A549 (cell line): ENCODE measurements around the gene TMEM179. TPM values are rescaled to one million over a fixed set of nuclear protein-coding genes. Genes with fewer than 3 reads are reported as not detected.
A peak's percentile ranks its signal among the peaks of the same experiment; 100 is the strongest.

Experiments used
- ATAC-seq, 2 experiments: fragments of 200-7000 bp in 1 of 2; fragments of >200 bp in 1 of 2; cut with Nextera tagmentation in 1 of 2; cut with Tn5 transposase in 1 of 2; 3 replicates each; pipeline versions ENCODE4 v1.8.0 to v1.9.1; 2018 to 2020; ENCODE audit warnings: mild to moderate bottlenecking in 1 of 2, moderate library complexity in 1 of 2
- CTCF ChIA-PET: fragments of 300-600 bp; sonication (Branson Sonifier 250); formaldehyde crosslinking; extraction: SDS; loops from one replicate; lab custom pipeline; 2021; ENCODE audit warnings: antibody characterized with exemption, inconsistent platforms; lab: Yijun Ruan, JAX
- POLR2A ChIA-PET: fragments of 350-600 bp; formaldehyde crosslinking; extraction: SDS; loops from one replicate; lab custom pipeline; 2021; ENCODE audit warnings: antibody characterized with exemption, inconsistent platforms; lab: Yijun Ruan, JAX
- DNase-seq, 2 experiments: peaks; one replicate each; pipeline versions ENCODE4 v3.0.0 to v3.0.0-alpha.2; 2011 to 2016; ENCODE audit warnings: low read depth in 1 of 2, low spot score in 1 of 2
- FAIRE-seq: peaks from 2 replicates; lab custom pipeline; 2011; peaks lifted over from hg19 to GRCh38; lab: Jason Lieb, UNC
- H3K27ac ChIP-seq, 2 experiments: fragments of >200 bp; sonication (Bioruptor Twin); formaldehyde crosslinking; 3 replicates each; pipeline ENCODE4 v1.5.1; 2016 to 2017
- H3K4me1 ChIP-seq: fragments of >200 bp; sonication (Bioruptor Twin); formaldehyde crosslinking; 3 replicates; pipeline ENCODE4 v1.6.1; 2016
- H3K4me2 ChIP-seq: fragments of >200 bp; sonication (Bioruptor Twin); formaldehyde crosslinking; 3 replicates; pipeline ENCODE4 v1.6.1; 2016
- H3K4me3 ChIP-seq: fragments of >200 bp; sonication (Bioruptor Twin); formaldehyde crosslinking; 3 replicates; pipeline ENCODE4 v1.5.1; 2016
- H3K9me3 ChIP-seq: fragments of >200 bp; sonication (Bioruptor Twin); formaldehyde crosslinking; 3 replicates; pipeline ENCODE4 v1.6.1; 2016
- EP300 ChIP-seq, 2 experiments: fragments of >200 bp; sonication (Bioruptor Twin); formaldehyde crosslinking; IDR thresholded peaks; 2 replicates in 1 of 2; 3 replicates in 1 of 2; pipeline ENCODE4 v1.6.1; 2016 to 2017
- HDAC2 ChIP-seq: fragments of 200-600 bp; sonication (generic); IDR thresholded peaks from 2 replicates; pipeline ENCODE4 v1.6.1; 2016
- HOXA7 ChIP-seq: fragments of 250-450 bp; sonication (Bioruptor Pico); IDR thresholded peaks from 2 replicates; pipeline ENCODE4 v1.5.0; 2020; ENCODE audit warnings: mild to moderate bottlenecking, moderate library complexity
- JUNB ChIP-seq: fragments of >200 bp; sonication (Bioruptor Twin); formaldehyde crosslinking; IDR thresholded peaks from 2 replicates; pipeline ENCODE4 v1.6.1; 2016
- MAFK ChIP-seq: fragments of 450-650 bp; IDR thresholded peaks from 2 replicates; pipeline ENCODE4 v1.6.1; 2014; ENCODE audit not compliant: partially characterized antibody
- MAZ ChIP-seq: fragments of 150-350 bp; IDR thresholded peaks from 2 replicates; pipeline ENCODE4 v1.6.1; 2014; ENCODE audit warnings: antibody characterized with exemption, low read depth, low read length, borderline replicate concordance
- NFE2L2 ChIP-seq: fragments of 150-350 bp; conservative IDR thresholded peaks from 2 replicates; pipeline ENCODE4 v1.6.1; 2014; ENCODE audit warnings: low read length
- RAD21 ChIP-seq, 2 experiments: fragments of >200 bp in 1 of 2; sonication (Bioruptor Twin) in 1 of 2; formaldehyde crosslinking in 1 of 2; IDR thresholded peaks in 1 of 2; conservative IDR thresholded peaks in 1 of 2; 2 replicates in 1 of 2; 3 replicates in 1 of 2; pipeline ENCODE4 v1.6.1; 2012 to 2018; ENCODE audit warnings: inconsistent platforms in 1 of 2
- RCOR1 ChIP-seq: fragments of 150-350 bp; IDR thresholded peaks from 2 replicates; pipeline ENCODE4 v1.6.1; 2014; ENCODE audit warnings: antibody characterized with exemption, low read length, low read depth
- RNF2 ChIP-seq: fragments of 200-600 bp; sonication (generic); IDR thresholded peaks from 2 replicates; pipeline ENCODE4 v1.6.1; 2016; ENCODE audit warnings: low read depth, mild to moderate bottlenecking, antibody characterized with exemption, moderate library complexity, borderline replicate concordance
- SMC3 ChIP-seq: fragments of >200 bp; sonication (Bioruptor Twin); formaldehyde crosslinking; IDR thresholded peaks from 3 replicates; pipeline ENCODE4 v1.6.1; 2018; ENCODE audit warnings: inconsistent platforms
- SREBF2 ChIP-seq: fragments of 450-650 bp; IDR thresholded peaks from 2 replicates; pipeline ENCODE4 v1.6.1; 2014; ENCODE audit warnings: mild to moderate bottlenecking, moderate library complexity
- WGBS: methylation state at CpG from one replicate; pipeline ENCODE4 v1.1.6; 2017; ENCODE audit errors: missing lambda C conversion rate; 5-methylcytosine and 5-hydroxymethylcytosine counted together
- polyA plus RNA-seq, 4 experiments: library from polyadenylated mRNA; depleted of rRNA in 3 of 4; stranded (reverse); fragments of >200 nt; fragmentation: RNase III in 1 of 4; extraction: RNeasy Plus Mini Kit Qiagen cat#74134 plus additional on column Dnase treatment in 1 of 4; gene quantifications; 2 replicates in 3 of 4; 3 replicates in 1 of 4; pipeline ENCODE4 v1.2.3, GENCODE V29; 2011 to 2017
- TF ChIP-seq, protein P1 (sequence below): fragments of >200 bp; sonication (Bioruptor Twin); formaldehyde crosslinking; IDR thresholded peaks from 3 replicates; pipeline ENCODE4 v1.5.1; 2016
- TF ChIP-seq, protein P2 (sequence below): IDR thresholded peaks from 2 replicates; pipeline ENCODE4 v1.6.1; 2012
- TF ChIP-seq, protein P3 (sequence below): fragments of 200-600 bp; sonication (generic); IDR thresholded peaks from 2 replicates; pipeline ENCODE4 v1.6.1; 2016; ENCODE audit warnings: antibody characterized with exemption, mild to moderate bottlenecking, moderate library complexity
- TF ChIP-seq, protein P4 (sequence below): fragments of 250-450 bp; sonication (Bioruptor Pico); IDR thresholded peaks from 2 replicates; pipeline ENCODE4 v1.5.0; 2020; ENCODE audit warnings: low read depth, mild to moderate bottlenecking, moderate library complexity
- TF ChIP-seq, protein P5 (sequence below): fragments of >200 bp; sonication (Bioruptor Twin); formaldehyde crosslinking; IDR thresholded peaks from 2 replicates; pipeline ENCODE4 v1.6.1; 2016
- TF ChIP-seq, protein P6 (sequence below): fragments of 450-650 bp; IDR thresholded peaks from 2 replicates; pipeline ENCODE4 v1.6.1; 2014; ENCODE audit warnings: antibody characterized with exemption
- TF ChIP-seq, protein P7 (sequence below): IDR thresholded peaks from 2 replicates; pipeline ENCODE4 v1.6.1; 2012

Gene TMEM179
- polyA plus RNA-seq, 2 of the 4 experiments (the other 2 are of a cell fraction): 0.63 TPM; not detected in 1

DNA sequence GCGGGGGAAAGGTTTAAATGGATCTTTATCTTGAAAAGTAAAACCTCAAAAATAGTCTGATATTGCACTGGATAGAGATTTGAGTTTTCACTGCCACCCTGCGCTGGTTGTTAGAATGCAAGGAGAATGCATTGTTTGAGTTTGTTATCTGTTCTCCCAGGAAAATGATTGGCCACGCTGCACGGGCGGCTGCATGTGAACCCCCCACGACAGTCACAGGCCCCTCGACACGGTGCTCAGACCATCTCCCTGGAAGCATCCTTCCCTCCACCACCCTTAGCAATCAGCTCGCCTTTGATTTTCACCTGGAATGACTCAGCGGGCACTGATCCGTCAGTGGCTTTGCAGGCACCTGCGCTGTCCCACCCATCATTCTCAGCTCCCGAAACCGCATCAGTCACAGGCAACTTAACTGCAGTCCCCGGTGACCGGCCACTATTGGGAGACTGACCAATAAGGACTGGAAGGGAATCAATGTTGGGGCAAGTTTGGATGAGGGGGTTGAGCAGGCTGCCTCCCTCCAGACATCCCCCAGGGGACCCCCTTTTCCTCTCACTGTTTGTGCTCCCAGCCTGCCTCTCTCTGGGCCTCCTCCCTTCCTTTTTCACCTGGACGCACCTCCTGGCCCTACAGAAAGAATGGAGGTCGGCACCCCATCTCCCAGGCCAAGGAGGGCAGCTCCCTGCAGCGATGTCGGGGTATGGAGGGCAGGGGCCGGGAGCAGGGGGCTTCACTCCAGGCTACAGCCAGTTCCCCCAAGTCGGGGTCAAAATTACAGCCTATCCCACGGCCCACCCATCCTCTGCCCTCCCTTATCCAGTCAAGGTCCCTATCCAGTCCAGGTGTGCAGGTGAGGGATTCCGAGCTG, 53.5 kb downstream of the TMEM179 start:
- Histone ChIP-seq H3K4me1 (no peaks in the 10 kb centered on the region), H3K4me2 (no peak overlapping the region), H3K9me3 (no peaks in the 10 kb centered on the region), H3K4me3 (no peak overlapping the region), H3K27ac (no peak overlapping the region)
- DNase-seq: peak in 1 of 2 experiments; percentile 40
- TF ChIP-seq RNF2 (no peak), RAD21 (conservative IDR thresholded peaks at IDR 0.05 in 1 of 2, IDR thresholded peaks at IDR 0.05 in 1 of 2) (peak; percentile 36 to 52; a peak in 4 of 5 replicates), NFE2L2 (no peak)
- TF ChIP-seq, protein P1, sequence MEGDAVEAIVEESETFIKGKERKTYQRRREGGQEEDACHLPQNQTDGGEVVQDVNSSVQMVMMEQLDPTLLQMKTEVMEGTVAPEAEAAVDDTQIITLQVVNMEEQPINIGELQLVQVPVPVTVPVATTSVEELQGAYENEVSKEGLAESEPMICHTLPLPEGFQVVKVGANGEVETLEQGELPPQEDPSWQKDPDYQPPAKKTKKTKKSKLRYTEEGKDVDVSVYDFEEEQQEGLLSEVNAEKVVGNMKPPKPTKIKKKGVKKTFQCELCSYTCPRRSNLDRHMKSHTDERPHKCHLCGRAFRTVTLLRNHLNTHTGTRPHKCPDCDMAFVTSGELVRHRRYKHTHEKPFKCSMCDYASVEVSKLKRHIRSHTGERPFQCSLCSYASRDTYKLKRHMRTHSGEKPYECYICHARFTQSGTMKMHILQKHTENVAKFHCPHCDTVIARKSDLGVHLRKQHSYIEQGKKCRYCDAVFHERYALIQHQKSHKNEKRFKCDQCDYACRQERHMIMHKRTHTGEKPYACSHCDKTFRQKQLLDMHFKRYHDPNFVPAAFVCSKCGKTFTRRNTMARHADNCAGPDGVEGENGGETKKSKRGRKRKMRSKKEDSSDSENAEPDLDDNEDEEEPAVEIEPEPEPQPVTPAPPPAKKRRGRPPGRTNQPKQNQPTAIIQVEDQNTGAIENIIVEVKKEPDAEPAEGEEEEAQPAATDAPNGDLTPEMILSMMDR: peak; percentile 22; the same call in 1 of the 3 replicates
- ATAC-seq: peak in 1 of 2 experiments; percentile 54; a peak in 3 of 6 replicates
- WGBS: 19% methylated on average over 24 of the region's 24 CpGs
- ChIA-PET POLR2A (no interaction called here), CTCF (interaction anchor here (0.6 to 3.5 kb wide), 17 partner anchors 7 to 473 kb away, joined by 3 to 20 read pairs (median 3); partner anchors contain the start of gene ASPG)
- FAIRE-seq: no peak

DNA sequence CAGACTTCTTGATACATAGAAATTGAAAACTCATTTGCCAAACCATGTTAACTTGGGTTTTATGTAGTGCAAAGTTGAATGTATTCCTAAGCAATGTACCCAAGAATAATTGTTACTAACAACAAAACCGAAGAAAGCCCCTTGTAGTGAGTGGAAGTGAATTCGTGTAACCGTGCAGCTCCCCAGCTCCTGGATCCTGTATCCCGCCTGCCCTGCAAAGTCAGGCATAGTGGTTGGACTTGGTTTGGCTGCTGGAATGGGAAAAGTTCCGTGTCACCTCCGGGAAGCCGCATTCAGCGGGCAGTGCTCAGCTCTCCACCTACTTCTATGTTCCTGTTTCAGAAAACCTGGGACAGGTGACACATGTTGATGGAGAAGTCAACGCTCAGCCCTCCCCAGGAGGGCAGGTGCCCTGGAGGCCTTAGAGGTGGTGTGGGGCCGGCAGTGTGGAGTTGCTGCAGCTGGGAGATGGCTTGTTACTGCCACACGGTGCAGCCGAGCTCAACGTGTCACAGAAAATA, 54.2 kb downstream of the TMEM179 start:
- ATAC-seq: no peak
- H3K4me1 ChIP-seq: no peaks in the 10 kb centered on the region
- WGBS: 44% methylated on average over 13 of the region's 13 CpGs

DNA sequence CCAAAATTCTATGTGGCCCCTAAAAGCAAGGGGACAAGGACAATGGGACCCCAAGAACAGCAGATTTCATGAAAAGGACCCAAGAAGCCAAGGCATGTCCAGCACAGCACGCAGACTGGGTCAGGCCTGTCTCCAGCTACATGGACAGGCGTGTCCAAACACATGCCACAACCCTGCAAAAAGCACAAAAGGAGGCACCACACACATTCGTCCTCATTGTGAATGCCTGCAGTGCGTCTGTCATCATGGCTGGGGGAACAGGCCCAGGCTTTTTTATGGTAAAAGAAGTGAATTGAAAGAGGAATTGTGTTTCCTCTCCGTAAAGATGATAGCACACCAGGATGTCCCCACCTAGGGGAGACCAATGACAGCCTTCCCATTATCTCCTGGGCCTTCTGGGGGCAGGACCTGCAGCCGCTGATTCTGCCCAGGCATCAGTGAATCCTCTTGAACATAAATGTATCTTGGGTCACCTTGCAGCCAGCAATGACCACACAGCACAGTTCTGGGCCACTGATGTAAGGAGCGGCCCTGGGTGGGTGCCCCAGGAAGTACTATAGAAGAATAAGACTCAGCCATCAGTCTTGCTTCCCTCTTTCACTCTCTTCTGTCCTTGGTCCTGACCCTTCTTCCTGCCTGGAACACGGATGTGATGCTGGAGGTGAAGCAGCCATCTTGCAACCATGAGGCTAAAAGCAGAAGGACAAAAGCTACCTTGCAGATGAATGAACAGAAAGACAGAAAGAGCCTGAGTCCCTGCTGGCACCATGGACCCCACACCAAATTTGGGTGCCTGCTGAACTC, 54.8 kb downstream of the TMEM179 start:
- FAIRE-seq (no peak), ATAC-seq (no peak), DNase-seq (no peak)
- no peaks in the 10 kb centered on the region for H3K9me3 ChIP-seq
- H3K4me3 ChIP-seq: no peak overlapping the region
- WGBS: 38% methylated on average over 8 of the region's 8 CpGs
- H3K4me1 ChIP-seq: no peaks in the 10 kb centered on the region
- no peak overlapping the region for H3K27ac ChIP-seq
- ChIA-PET POLR2A (no interaction called here), CTCF (interaction anchor here (0.6 to 3.5 kb wide), 8 partner anchors 9 to 456 kb away, joined by 3 to 20 read pairs (median 4); no protein-coding TSS in a partner anchor)
- TF ChIP-seq, protein P2, sequence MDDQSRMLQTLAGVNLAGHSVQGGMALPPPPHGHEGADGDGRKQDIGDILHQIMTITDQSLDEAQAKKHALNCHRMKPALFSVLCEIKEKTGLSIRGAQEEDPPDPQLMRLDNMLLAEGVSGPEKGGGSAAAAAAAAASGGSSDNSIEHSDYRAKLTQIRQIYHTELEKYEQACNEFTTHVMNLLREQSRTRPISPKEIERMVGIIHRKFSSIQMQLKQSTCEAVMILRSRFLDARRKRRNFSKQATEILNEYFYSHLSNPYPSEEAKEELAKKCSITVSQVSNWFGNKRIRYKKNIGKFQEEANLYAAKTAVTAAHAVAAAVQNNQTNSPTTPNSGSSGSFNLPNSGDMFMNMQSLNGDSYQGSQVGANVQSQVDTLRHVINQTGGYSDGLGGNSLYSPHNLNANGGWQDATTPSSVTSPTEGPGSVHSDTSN: no peak
- TF ChIP-seq, protein P3, sequence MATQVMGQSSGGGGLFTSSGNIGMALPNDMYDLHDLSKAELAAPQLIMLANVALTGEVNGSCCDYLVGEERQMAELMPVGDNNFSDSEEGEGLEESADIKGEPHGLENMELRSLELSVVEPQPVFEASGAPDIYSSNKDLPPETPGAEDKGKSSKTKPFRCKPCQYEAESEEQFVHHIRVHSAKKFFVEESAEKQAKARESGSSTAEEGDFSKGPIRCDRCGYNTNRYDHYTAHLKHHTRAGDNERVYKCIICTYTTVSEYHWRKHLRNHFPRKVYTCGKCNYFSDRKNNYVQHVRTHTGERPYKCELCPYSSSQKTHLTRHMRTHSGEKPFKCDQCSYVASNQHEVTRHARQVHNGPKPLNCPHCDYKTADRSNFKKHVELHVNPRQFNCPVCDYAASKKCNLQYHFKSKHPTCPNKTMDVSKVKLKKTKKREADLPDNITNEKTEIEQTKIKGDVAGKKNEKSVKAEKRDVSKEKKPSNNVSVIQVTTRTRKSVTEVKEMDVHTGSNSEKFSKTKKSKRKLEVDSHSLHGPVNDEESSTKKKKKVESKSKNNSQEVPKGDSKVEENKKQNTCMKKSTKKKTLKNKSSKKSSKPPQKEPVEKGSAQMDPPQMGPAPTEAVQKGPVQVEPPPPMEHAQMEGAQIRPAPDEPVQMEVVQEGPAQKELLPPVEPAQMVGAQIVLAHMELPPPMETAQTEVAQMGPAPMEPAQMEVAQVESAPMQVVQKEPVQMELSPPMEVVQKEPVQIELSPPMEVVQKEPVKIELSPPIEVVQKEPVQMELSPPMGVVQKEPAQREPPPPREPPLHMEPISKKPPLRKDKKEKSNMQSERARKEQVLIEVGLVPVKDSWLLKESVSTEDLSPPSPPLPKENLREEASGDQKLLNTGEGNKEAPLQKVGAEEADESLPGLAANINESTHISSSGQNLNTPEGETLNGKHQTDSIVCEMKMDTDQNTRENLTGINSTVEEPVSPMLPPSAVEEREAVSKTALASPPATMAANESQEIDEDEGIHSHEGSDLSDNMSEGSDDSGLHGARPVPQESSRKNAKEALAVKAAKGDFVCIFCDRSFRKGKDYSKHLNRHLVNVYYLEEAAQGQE: peak; percentile 67; the same call in 1 of the 2 replicates
- TF ChIP-seq, protein P4, sequence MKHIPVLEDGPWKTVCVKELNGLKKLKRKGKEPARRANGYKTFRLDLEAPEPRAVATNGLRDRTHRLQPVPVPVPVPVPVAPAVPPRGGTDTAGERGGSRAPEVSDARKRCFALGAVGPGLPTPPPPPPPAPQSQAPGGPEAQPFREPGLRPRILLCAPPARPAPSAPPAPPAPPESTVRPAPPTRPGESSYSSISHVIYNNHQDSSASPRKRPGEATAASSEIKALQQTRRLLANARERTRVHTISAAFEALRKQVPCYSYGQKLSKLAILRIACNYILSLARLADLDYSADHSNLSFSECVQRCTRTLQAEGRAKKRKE: no peak
- no peak for TF ChIP-seq MAZ
- H3K4me2 ChIP-seq: no peak overlapping the region

More for the DNA sequence above, 54.2 kb downstream of the TMEM179 start:
- FAIRE-seq (no peak), DNase-seq (no peak)
- no peak overlapping the region for H3K27ac ChIP-seq
- POLR2A ChIA-PET: no interaction called here
- TF ChIP-seq MAFK: no peak
- TF ChIP-seq RCOR1: no peak
- no peak for TF ChIP-seq JUNB
- TF ChIP-seq SMC3: no peak
- no peak for TF ChIP-seq SREBF2
- TF ChIP-seq, protein P5, sequence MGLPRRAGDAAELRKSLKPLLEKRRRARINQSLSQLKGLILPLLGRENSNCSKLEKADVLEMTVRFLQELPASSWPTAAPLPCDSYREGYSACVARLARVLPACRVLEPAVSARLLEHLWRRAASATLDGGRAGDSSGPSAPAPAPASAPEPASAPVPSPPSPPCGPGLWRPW: no peak
- TF ChIP-seq HDAC2: no peak
- TF ChIP-seq, protein P6, sequence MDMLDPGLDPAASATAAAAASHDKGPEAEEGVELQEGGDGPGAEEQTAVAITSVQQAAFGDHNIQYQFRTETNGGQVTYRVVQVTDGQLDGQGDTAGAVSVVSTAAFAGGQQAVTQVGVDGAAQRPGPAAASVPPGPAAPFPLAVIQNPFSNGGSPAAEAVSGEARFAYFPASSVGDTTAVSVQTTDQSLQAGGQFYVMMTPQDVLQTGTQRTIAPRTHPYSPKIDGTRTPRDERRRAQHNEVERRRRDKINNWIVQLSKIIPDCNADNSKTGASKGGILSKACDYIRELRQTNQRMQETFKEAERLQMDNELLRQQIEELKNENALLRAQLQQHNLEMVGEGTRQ: no peak
- TF ChIP-seq, protein P4: no peak
- TF ChIP-seq EP300 (IDR thresholded peaks at IDR 0.05): no peak
- TF ChIP-seq HOXA7: no peak
- TF ChIP-seq, protein P7, sequence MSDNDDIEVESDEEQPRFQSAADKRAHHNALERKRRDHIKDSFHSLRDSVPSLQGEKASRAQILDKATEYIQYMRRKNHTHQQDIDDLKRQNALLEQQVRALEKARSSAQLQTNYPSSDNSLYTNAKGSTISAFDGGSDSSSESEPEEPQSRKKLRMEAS: no peak
- no peak overlapping the region for H3K4me2 ChIP-seq
- CTCF ChIA-PET: interaction anchor here (0.6 to 3.5 kb wide), 16 partner anchors 8 to 472 kb away, joined by 3 to 20 read pairs (median 3); partner anchors contain the start of gene ASPG
- H3K9me3 ChIP-seq: no peaks in the 10 kb centered on the region
- H3K4me3 ChIP-seq: no peak overlapping the region
